Stimulated activated CD4-positive, alpha-beta T cell treated with anti-CD3 and anti-CD28 coated beads, TNF-alpha, amount 100 ng/mL, for 1 hour (primary cell): ENCODE measurements around the gene EGFL7.

Experiments
- DNase-seq, 3 donors: peaks; one replicate each; pipeline ENCODE4 v3.0.0-alpha.2; 2020; ENCODE audit warnings: low read depth in 3 of 3, low spot score in 1 of 3

The EGFL7 gene

DNA sequence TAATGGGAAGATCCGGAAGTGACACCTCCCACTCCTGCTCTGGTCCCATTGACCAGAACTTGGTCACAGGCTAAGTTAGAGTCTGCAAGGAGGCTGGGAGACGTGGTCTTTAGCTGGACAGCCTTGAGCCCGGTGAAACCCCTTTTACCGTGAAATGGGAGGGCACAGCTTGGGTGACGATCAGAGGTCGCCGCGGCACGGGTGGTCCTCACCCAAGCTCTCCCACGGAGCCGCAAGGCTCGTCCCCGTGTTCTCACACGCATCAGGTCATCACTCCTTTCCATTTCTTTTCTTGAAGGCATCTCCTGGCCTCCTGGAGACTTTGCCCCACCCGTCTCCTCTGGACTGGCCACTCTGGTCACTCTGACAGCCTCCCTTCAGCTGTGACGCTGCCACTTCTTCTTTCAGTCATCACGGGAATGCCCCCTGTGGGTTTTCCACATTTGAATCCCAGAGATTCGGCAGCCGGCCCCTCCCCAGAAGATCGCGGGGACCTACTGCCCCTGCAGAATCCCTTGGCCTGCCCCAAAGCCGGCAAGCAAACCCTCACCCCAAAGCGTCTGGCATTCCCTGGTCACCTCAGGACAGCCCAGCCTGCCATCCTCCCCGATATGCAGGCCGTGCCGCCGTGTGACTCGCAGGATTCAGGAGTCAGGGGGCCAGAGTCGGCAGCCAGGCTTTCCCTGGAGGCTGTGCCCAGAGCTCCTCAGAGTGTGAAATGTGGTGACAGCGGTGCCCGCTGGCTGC is 18.9 kb upstream of the EGFL7 start:
- DNase-seq: no peak

DNA sequence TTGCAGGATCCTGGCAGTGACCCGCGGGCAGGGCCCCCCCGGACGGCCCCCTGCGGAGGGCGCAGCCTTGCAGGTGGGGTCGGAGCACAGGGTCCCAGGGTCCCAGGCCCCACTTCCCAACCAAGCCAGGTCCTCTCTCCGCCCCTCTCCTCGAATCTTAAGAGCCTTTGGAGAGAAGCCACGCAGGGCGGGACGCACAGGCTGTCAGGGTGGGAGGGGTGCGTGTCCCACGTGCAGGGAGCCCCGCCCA is 18.4 kb upstream of the EGFL7 start:
- DNase-seq: no peak

DNA sequence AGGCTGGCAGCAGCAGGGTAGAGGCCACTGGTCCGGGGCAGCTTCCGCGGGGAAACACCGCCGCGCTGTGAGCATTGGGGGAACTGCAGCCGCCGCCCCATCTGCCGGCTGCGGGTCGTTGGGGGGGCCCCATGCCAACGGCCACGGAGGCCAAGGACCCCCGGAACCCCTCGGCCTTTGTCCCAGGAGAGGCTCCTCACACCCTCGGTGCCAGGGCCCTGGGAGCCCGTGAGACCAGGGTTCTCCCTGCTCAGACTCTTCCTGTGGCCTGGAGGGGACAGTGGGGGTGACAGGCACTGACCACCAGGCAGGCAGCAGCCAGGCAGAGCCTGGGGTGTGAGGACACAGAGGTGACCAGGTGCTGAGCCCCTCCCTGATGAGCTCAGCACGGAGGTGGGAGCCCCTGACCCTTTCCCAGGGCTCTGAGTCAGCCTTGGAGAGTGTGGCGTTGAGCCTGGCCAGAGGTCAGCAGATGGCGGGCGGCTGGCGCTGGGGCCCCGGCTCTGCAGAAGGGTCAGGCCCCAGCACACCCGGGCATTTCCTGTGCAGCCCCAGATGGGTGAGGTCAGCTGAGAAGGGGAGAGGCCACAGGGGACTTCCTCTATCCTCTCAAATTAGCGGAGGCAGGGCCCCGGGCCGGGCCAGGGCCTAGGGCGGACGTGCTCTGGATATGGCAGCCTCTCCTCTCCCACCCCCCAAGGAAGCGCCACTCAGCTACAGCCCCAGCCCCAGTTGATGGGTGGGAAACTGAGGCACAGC is 17.9 kb upstream of the EGFL7 start:
- DNase-seq: peak; percentile 27 to 60 (median 40)

DNA sequence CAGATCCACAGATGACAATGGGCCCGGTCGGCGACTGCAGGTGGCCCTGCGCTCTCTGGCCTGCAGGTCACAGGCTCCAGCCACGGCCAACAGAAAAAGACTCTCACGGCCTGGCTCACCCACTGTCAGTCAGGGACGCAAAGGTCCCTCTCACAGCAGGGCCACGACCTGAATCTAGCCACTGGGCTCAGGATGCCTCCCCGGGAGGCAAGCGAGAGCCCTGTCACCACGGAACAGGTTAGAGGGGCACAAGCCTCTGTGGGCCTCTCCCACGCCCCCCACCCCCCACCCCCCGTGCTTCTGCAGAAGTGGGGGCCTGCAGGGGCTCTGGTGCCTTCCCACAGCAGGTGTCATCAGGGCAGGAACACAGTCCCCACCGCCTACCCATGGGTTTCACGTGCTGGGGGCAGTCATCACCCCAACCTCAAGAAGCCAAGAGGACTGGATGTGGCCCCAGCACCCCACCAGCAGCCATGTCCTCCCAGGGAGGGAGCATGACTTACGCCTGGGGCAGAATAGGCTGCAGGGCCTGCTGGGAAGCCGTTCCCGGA is 17.3 kb upstream of the EGFL7 start:
- DNase-seq: no peak

DNA sequence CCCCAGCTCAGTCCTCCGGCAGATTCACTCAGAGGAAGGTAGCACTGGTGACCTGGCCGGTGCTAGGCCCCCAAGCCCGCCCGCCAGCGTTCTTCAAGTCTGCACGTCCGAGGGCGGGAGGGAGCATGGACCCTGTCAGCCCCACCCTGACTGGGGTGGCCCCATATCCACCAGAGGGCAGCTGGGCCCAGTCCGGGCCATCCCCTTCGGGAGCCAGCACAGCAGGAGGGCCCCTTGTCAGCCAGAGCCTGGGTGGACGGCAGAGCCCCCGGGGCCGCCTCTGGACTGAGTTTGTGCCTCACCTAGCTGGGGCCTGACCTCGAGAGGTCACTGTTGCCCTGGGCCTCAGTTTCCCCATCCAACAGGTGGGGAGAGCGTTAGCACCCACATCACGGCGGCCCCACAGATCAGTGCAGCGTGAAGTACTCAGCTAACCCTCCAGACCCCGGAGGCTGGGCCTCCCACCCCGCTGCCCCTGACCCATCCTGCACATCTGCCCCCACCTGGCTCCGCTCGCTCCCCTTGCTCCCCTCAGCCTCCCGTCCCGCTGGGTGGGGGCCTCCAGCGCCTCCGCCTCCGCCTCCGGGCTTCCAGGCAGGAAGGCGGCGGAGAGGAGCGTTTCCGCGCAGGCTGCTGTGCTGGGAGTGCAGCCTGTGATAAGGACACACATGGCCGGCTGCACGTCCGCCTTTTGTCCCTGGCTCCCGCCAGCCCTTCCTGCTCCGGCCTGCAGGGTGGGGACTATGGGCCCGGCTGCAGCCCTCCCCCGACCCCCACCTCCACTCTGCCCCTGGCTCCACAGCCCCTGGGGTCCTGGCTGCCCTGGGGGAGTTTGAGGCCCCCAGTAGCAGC is 16.6 kb upstream of the EGFL7 start:
- DNase-seq: no peak

DNA sequence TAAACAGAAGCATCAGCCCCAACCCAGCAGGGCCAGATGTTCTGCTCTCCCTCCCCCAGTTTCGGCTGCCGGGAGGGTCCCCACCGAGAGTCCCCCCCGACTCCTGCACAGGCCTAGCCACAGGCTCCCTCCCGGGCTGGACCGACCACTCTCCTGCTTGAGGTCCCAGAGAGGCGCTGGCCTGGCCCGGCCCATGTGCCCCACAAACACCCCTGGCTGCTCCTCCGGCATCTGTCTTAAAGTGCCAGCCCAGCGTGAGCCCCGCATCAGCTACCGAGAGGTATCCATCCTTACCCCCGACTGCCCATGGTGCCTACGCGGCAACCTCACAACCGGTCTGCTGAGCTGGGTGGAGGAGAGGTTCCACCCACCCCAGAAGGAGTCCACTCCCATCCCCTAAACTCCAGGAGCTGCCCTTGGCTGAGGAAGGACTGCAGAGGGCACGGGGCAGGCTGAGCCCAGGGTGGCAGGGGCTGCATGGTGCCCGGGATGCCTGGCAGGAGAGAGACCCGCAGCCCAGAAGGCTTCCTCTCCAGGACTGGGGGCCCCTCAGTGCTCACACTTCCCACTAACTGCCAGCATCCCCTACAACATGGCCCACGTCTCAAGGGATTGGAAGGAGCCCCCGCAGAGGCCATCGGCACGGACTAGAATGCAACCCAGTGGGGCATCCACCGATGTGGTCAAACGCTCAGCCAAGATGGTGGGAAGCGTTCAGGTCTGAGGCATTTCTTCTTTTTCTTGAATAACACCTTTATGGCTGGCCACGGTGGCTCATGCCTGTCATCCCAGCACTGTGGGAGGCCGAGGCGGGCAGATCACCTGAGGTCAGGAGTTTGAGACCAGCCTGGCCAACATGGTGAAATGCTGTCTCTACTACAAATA is 15.6 kb upstream of the EGFL7 start:
- DNase-seq: no peak

DNA sequence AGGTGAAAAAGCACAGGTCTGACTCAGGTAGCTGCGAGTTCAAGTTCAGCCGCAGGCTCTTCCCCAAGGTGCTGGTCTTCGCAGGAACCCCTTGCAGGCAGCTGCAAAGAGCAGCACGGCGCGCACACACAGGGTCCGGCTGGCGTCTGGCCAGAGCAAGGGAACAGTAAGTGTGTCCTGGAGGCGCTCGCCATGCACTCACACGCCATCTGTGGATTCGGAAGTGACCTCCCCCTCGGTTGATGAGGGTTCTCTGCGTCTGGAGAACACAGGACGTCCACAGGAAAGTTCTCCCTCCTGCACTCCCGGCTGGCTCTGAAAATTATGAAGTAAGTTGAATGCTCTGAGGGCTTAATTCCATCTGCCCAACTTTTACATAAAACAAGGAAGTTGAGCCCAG is 14.0 kb upstream of the EGFL7 start:
- no peak for DNase-seq

DNA sequence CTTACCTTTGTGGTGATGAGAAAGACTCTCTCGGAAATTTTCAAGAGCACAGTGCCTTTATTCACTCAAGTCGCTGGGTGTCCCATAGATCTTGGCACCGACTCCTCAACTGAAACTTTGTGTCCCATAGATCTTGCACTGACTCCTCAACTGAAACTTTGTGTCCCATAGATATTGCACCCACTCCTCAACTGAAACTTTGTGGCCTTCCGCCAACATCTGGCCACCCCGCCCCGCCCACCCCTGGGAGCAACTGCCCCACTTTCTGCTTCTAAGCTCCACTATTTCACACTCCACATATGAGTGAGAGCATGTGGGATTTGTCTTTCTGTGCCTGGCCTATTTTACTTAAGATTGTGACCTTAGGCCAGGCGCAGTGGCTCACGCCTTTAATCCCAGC is 12.7 kb upstream of the EGFL7 start:
- DNase-seq: no peak

DNA sequence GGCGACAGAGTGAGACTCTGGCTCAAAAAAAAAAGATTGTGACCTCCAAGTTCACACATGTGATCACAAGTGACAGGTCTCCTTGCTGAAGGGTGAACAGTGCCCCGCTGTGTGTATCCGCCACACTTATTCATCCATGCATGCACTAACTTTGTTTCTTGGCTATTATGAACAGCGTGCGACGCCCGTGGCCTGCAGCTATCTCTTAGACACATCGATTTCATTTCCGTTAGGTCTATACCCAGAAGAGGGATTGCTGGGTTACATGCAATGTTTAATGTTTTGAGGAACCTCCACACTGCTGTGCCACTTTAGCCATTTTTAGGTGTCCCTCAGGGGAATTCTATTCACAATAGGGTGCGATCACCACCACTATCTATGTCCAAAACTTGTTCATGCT is 12.1 kb upstream of the EGFL7 start:
- DNase-seq: no peak

DNA sequence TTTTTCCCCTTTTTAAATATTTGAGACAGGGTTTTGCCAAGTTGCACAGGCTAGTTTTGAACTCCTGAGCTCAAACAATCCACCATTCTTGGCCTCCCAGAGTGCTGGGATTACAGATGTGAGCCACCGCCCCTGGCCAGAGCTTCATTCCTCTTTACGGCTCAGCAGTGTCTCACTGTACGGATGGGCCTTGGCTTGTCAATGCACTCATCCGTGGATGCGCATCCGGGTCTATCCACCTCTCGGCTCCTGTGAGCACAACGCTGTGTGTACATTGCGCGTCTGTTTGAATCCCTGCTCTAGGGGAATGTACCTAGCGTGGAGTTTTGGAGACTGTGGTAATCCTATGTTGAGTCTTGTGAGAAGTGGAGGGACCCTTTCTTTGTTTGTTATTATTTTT is 10.9 kb upstream of the EGFL7 start:
- no peak for DNase-seq

DNA sequence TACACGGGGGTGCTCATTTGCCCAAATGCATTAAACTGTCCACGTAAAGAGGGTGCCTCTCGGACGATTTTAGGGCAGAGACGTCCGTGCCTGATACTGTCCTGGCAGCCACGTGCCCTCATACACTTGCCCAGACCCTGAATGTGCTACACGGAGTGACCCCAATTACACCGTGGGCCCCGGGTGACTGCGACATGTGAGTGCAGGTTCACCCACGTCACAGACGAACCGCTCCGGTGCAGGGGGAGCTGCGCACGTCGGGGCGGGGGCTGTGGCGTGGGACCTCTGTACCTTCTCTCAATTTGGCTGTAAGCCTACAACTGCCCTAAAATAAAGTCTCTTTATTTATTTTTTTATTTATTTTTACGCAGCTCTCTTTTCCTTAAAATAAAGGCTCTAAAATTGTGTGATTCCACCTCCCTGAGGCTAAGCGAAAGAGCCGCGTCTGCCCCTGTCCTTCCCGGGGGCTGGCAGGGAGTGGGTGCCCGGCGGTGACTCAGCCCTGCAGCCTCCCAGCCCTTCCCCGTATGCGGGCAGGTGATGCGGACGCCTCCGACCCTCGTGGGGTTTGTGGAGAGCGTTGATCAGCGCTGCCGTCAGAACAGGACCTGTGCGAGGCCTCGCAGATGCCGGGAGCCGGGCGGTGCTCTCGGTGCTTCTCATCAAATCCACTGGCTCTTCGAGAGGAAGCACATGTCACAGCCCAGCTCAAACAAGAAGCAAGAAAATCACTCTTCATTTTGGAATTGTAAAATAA is 9.2 kb upstream of the EGFL7 start:
- DNase-seq: no peak

DNA sequence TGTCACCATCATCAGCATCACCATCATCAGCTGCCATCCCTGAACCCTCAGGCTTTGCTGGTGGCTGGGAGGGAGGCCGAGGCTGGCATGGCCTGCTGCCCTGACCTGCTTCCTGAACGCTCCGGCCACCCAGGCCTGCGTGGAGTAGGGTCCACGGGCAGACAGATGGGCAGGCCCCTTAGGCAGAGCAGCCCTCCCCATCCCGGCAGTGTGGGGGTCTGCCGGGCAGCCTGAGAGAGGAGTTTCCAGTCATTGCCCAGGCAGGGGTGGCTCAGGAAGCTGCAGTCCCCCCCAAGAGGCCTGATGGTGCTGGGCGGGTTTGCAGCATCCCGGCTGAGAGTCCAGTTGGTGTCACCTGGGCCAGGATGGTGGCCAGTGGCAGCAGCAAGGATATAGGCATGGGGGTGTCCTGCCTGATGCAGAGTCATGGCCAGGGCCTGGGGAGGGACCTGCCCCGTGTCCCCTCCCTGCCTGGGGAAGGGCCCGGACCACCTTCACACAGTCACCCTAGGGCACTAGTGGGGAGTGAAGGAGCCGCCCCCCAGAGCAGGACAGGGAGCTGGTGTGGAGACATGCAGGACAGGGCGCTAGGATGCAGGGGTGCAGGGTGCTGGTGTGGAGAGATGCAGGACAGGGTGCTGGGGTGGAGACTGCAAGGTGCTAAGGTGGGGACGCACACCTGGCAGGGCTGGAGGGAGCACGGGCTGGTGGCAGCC is 7.7 kb upstream of the EGFL7 start:
- no peak for DNase-seq

DNA sequence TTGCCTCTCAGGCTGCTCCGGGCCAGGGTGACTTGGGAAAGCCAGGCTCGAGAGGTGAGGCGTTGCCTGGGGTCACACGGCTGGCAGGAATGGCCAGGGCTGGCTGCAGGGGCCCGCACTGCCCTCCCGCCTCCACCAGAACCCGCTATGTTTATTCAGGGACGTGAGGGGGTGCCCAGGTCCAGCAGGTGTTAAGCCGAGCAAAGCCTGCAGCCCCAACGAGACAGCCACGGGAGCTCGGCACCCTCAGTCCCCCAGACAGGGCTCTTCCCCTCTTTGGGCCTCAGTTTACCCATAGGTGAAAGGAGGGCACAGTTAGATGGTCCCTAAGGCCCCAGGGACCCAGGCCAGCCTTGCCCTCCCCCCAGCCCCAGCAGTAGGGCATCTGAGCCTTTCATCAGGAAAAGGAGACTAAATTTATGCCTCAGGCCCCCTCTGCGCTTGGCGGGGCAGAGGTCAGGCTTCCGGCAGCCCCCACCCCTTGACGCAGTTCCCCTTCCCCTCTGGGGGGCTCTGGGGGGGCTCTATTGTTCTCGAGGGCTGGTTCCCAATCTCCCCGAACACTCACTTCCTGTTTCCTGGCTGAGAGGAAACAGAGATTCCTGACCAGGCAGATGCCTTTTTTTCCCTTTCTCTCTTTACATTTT is 7.1 kb upstream of the EGFL7 start:
- DNase-seq: no peak

DNA sequence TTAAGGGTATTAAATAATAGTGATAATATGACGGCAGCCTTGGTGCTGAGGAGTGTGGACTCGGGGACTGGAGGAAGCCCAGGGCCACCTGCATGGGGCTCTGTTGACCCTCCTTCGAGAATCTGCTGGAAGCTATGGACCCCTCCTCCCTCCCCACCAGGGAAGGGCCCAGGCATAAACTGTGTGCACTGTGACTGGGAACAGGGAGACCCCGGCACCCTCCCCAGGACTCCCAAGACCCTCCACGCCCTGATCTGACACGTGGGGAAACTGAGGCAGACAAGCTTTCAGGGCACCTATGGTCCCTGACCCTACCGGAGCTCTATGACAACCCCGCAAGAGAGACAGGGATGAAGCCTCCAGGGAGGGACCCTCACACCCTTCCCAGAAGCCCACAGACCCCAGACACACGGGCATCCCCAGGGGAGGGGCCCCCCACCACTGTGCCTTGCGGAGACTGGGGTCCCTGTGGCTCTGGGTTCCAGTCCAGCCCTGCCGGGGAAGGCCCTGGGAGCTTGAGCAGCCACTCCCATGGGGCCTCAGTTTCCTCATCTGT is 6.5 kb upstream of the EGFL7 start:
- DNase-seq: no peak

DNA sequence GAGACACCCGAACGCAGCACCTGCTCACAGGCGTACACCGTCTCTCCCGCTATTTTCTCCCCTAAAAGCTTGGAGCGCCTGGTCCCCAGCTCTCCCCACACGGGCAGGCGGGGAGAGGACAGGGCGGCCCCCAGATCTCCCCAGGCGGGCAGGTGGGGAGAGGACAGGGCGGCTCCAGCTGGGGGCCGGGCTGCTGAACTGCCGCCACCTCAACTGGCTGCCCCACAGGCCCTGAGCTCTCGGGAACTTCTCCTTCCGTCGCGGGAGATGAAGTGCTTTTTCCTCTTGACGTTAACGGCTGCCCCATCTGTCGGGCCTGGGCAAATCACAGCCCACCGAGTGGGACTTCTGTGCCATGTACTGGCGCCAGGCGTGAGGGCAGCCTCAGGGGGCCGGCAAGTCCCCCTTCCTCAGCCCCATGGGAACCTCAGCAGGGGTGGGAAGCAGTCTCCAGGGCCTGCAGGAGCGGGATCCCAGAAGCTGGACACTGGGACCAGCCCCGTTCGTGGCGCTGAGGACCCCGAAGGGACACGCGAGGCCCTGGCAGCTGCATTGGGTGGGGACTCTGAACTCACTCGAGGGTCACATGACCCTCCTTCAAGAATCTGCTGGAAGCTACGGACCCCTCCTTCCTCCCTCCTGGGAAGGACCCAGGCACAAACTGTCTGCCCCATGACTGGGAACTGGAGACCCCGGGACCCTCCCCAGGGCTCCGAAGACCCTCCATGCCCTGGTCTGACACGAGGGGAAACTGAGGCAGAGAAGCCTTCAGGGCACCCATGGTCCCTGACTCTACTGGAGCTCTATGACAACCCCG is 5.7 kb upstream of the EGFL7 start:
- DNase-seq: no peak

DNA sequence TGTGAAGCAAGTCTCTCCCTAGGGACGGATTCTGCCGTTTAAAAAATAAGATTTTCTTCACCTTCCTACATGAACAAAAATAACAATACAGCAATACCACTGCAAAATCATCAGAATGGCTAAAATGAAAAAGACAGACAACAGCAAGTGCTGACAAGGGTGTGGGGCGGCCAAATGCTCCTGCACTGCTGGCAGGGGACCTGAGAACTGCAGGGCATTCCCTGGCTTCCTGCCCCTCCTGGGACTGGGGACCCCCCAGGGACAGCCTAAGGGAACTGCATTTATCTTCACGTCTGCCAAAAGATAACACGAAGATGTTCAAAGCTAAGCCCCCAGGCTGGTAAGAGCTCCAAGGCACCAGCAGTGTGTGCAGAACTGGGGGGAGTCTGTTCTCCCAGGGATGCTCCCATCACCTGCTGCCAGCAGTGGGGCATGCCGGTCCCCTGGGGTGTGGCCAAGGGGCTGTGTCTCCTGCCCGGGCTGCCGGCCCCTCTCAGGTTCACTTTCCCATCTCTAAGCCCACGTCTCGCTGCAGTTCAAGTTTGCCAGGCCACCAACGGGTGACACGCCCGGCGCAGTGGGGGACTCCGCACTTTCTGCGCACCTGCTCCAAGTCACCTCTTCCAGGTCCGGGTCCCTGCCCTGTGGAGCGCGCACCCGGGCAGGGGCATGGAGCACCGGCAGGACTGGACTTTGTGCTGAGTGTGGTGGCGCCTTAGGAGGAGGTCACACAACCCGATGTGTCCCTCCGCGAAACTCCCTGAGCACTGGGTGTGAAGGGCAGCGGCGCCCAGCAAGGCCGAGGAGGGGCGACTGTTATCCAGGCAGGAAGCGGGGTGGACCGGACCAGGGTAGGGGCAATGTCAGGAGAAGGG is 4.5 kb upstream of the EGFL7 start:
- no peak for DNase-seq
